ENCODE data around the gene GYS2.

The GYS2 gene

DNA sequence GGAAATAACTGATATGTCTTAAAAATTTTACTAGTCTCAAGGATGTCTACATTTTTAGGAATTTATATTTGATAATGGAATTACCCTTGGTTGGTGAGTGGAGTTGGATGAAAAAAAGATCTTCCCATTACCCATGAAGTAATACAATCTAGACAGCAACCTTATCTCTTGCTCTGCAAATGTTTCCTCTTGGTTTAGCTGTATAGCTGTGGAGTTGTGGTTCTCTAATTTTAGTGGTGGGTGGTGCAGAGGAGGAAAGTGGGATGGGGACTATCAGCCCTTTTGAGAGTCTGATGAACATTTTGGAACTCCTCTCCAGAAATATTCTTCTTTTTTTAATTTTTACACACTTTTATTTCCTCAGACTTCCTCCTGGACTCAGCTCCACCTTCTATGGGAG is 61.5 kb downstream of the GYS2 start:
- Histone ChIP-seq H3K4me3 (ENCODE audit: severe bottlenecking) (no peak overlapping the region), H3K27me3 (ENCODE audit: insufficient read depth, poor library complexity, severe bottlenecking) (no peaks in the 10 kb centered on the region), H3K36me3 (ENCODE audit: low read depth) (no peaks in the 10 kb centered on the region), H3K9me3 (ENCODE audit: severe bottlenecking) (no peaks in the 10 kb centered on the region), H3K27ac (ENCODE audit: poor library complexity, severe bottlenecking) (no peak overlapping the region), H3K4me1 (ENCODE audit: insufficient read depth, poor library complexity, severe bottlenecking) (no peaks in the 10 kb centered on the region)
- TF ChIP-seq, protein P1, sequence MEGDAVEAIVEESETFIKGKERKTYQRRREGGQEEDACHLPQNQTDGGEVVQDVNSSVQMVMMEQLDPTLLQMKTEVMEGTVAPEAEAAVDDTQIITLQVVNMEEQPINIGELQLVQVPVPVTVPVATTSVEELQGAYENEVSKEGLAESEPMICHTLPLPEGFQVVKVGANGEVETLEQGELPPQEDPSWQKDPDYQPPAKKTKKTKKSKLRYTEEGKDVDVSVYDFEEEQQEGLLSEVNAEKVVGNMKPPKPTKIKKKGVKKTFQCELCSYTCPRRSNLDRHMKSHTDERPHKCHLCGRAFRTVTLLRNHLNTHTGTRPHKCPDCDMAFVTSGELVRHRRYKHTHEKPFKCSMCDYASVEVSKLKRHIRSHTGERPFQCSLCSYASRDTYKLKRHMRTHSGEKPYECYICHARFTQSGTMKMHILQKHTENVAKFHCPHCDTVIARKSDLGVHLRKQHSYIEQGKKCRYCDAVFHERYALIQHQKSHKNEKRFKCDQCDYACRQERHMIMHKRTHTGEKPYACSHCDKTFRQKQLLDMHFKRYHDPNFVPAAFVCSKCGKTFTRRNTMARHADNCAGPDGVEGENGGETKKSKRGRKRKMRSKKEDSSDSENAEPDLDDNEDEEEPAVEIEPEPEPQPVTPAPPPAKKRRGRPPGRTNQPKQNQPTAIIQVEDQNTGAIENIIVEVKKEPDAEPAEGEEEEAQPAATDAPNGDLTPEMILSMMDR (IDR thresholded peaks at IDR 0.05; ENCODE audit: poor library complexity, severe bottlenecking), result no peak
- no peak for ATAC-seq (ENCODE audit: low read depth)
- DNase-seq (ENCODE audit: low spot score), result no peak

DNA sequence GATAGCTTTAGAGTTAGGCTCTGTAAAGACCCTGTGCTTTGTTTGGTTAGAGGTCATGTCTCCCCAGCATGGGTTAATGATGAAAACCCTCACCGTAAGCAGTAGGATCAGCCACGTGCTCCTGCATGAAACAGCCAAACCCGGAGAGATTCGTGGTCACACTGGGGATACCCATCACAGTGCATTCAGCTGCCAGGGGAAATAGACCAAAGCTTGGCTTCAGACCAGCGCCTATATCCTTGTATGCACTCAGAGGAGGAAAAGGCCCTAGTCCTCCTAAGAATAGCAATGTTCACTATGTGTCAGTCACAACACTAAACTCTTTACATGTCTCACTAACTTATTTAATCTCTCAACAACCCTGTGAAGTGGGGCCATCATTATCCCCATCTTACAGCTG is 62.2 kb downstream of the GYS2 start:
- DNase-seq (ENCODE audit: low spot score) (no peak), ATAC-seq (ENCODE audit: low read depth) (no peak)
- Histone ChIP-seq H3K27ac (ENCODE audit: poor library complexity, severe bottlenecking) (no peak overlapping the region), H3K4me3 (ENCODE audit: severe bottlenecking) (no peak overlapping the region), H3K4me1 (ENCODE audit: insufficient read depth, poor library complexity, severe bottlenecking) (no peaks in the 10 kb centered on the region), H3K9me3 (ENCODE audit: severe bottlenecking) (no peaks in the 10 kb centered on the region), H3K36me3 (ENCODE audit: low read depth) (no peaks in the 10 kb centered on the region), H3K27me3 (ENCODE audit: insufficient read depth, poor library complexity, severe bottlenecking) (no peaks in the 10 kb centered on the region)
- TF ChIP-seq, protein P1 (IDR thresholded peaks at IDR 0.05; ENCODE audit: poor library complexity, severe bottlenecking), result no peak

DNA sequence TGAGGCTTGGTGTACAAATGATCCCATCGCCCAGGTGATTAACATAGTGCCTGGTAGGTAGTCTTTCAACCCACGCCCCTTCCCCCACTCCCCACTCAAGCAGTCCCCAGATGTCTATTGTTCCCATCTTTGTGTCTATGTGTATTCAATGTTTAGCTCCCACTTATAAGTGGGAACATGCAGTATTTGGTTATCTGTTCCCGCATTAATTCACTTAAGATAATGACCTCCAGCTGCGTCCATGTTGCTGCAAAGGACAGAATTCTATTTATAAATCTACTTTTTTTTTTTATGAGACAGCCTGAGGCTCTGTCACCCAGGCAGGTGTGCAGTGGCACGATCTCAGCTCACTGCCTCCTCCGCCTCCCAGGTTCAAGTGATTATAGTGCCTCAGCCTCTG is 62.9 kb downstream of the GYS2 start:
- ATAC-seq (ENCODE audit: low read depth), result no peak
- no peak overlapping the region for H3K4me3 ChIP-seq (ENCODE audit: severe bottlenecking)
- H3K36me3 ChIP-seq (ENCODE audit: low read depth), result no peaks in the 10 kb centered on the region
- no peak for DNase-seq (ENCODE audit: low spot score)
- H3K9me3 ChIP-seq (ENCODE audit: severe bottlenecking), result no peaks in the 10 kb centered on the region
- no peak overlapping the region for H3K27ac ChIP-seq (ENCODE audit: poor library complexity, severe bottlenecking)
- no peaks in the 10 kb centered on the region for H3K4me1 ChIP-seq (ENCODE audit: insufficient read depth, poor library complexity, severe bottlenecking)
- TF ChIP-seq, protein P1 (IDR thresholded peaks at IDR 0.05; ENCODE audit: poor library complexity, severe bottlenecking), result no peak
- no peaks in the 10 kb centered on the region for H3K27me3 ChIP-seq (ENCODE audit: insufficient read depth, poor library complexity, severe bottlenecking)

DNA sequence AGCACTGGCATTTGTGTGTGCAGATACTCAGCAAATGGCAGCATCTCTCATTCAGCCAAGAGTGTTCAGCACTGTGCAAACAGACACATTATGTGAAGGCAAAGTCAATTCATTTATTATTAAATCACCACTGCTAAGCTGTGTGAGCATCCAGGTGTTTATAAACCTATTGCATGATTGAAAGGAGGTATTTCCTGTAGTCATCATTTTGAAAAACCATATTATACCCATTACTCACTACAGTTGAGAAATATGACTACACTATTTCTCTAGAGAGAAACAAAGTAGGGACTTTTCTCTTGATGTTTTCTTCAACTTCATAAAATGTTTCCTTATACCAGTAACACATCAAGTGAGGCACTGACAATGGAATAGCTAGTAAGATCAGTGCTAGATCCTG is 64.8 kb downstream of the GYS2 start:
- H3K9me3 ChIP-seq (ENCODE audit: severe bottlenecking), result no peaks in the 10 kb centered on the region
- no peak overlapping the region for H3K27ac ChIP-seq (ENCODE audit: poor library complexity, severe bottlenecking)
- DNase-seq (ENCODE audit: low spot score), result no peak
- no peaks in the 10 kb centered on the region for H3K27me3 ChIP-seq (ENCODE audit: insufficient read depth, poor library complexity, severe bottlenecking)
- H3K4me1 ChIP-seq (ENCODE audit: insufficient read depth, poor library complexity, severe bottlenecking), result no peaks in the 10 kb centered on the region
- TF ChIP-seq, protein P1 (IDR thresholded peaks at IDR 0.05; ENCODE audit: poor library complexity, severe bottlenecking), result no peak
- H3K36me3 ChIP-seq (ENCODE audit: low read depth), result no peaks in the 10 kb centered on the region
- no peak overlapping the region for H3K4me3 ChIP-seq (ENCODE audit: severe bottlenecking)
- ATAC-seq (ENCODE audit: low read depth), result no peak

GRCh38 chr12:21538061-21538653 is 66.5 kb downstream of the GYS2 start:
- H3K27ac ChIP-seq (ENCODE audit: poor library complexity, severe bottlenecking), result no peak overlapping the region
- H3K4me3 ChIP-seq (ENCODE audit: severe bottlenecking), result no peak overlapping the region
- TF ChIP-seq, protein P1 (IDR thresholded peaks at IDR 0.05; ENCODE audit: poor library complexity, severe bottlenecking), result no peak
- H3K36me3 ChIP-seq (ENCODE audit: low read depth), result no peaks in the 10 kb centered on the region
- no peaks in the 10 kb centered on the region for H3K27me3 ChIP-seq (ENCODE audit: insufficient read depth, poor library complexity, severe bottlenecking)
- ATAC-seq (ENCODE audit: low read depth) (no peak), DNase-seq (ENCODE audit: low spot score) (no peak)
- no peaks in the 10 kb centered on the region for H3K4me1 ChIP-seq (ENCODE audit: insufficient read depth, poor library complexity, severe bottlenecking)
- no peaks in the 10 kb centered on the region for H3K9me3 ChIP-seq (ENCODE audit: severe bottlenecking)

Data from RWPE2 (cell line).